Measurements from ENCODE around the gene LYZL4. TPM values are rescaled to one million over a fixed set of nuclear protein-coding genes. Genes with fewer than 3 reads are reported as not detected.

LYZL4 gene
- total and polyA plus RNA-seq, 3 donors from 2014 or later: 15.2 to 77.2 (median 28.7) TPM

DNA sequence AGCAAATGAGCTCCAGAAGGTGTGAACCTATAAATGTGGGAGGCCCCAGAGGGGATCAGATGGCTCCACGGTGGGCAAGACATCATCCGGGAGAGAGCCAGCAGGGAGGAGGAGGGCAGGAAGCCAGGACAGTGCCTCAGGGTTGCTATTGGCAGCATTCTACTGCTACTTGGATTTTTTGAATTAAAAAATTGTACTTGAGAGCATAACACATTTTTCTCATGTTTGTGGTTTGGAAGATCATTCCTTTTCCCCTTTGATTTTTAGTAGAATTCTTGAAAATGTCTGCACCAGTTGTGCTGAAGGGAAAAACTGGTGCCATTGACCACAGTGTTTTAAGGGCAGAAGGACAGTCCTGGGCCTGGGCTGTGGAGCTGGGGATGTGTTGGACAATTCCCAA is 59.2 kb downstream of the LYZL4 start:
- TF ChIP-seq, protein P1, sequence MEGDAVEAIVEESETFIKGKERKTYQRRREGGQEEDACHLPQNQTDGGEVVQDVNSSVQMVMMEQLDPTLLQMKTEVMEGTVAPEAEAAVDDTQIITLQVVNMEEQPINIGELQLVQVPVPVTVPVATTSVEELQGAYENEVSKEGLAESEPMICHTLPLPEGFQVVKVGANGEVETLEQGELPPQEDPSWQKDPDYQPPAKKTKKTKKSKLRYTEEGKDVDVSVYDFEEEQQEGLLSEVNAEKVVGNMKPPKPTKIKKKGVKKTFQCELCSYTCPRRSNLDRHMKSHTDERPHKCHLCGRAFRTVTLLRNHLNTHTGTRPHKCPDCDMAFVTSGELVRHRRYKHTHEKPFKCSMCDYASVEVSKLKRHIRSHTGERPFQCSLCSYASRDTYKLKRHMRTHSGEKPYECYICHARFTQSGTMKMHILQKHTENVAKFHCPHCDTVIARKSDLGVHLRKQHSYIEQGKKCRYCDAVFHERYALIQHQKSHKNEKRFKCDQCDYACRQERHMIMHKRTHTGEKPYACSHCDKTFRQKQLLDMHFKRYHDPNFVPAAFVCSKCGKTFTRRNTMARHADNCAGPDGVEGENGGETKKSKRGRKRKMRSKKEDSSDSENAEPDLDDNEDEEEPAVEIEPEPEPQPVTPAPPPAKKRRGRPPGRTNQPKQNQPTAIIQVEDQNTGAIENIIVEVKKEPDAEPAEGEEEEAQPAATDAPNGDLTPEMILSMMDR (IDR thresholded peaks at IDR 0.05): no peak
- TF ChIP-seq POLR2A (IDR thresholded peaks at IDR 0.05): no peak
- DNase-seq: no peak
- Histone ChIP-seq H3K9me3 (no peaks in the 10 kb centered on the region), H3K36me3 (ENCODE audit: low read depth, missing control alignments) (no peaks in the 10 kb centered on the region), H3K27ac (no peak overlapping the region), H3K4me3 (no peak overlapping the region), H3K4me1 (no peaks in the 10 kb centered on the region), H3K27me3 (no peaks in the 10 kb centered on the region)
- WGBS, 2 donors: 38 to 39% methylated on average over 2 of the region's 2 CpGs
- intact Hi-C loops (cut with DNase I; ENCODE audit: low total_unique reads): no loop called here

DNA sequence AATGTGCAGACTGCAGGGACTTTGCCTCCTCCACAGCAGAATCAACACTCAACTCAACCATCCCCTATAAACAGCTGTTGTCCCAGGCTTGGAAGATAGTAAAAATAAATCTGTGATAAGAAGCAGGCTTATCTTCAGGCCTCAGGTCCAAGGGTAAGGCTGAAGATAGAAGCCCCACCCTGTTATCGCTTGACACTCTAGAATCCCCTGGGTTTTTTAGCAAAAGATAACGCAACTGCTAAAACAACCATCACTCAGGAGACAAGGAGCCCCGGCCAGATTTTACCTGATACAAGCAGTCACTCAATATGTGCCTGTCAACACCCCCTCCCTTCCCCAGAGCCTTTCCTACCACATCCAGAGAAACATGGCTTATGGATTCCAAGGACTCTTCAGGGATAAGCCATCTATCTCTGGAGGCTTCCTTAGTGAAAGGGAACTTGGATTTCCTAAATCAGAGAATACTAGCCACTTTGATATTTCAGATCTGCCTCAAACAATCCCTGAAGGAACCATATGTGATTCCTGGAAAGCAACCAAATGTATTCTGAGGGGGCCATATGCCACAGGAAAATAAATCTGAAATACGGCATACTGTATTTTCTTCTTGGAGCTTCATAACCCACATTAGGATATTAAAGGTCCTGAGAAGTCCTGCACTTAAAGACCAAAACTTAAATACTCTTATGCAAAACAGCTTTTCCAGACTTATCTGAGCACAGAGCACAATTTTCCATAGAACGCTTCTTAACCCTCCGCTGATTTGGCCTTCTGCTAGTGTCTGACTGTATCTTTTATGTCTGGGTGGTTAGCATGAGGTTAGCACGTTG is 60.4 kb downstream of the LYZL4 start:
- intact Hi-C loops (cut with DNase I; ENCODE audit: low total_unique reads): no loop called here
- TF ChIP-seq, protein P1 (IDR thresholded peaks at IDR 0.05): no peak
- TF ChIP-seq POLR2A (IDR thresholded peaks at IDR 0.05): no peak
- DNase-seq: no peak

DNA sequence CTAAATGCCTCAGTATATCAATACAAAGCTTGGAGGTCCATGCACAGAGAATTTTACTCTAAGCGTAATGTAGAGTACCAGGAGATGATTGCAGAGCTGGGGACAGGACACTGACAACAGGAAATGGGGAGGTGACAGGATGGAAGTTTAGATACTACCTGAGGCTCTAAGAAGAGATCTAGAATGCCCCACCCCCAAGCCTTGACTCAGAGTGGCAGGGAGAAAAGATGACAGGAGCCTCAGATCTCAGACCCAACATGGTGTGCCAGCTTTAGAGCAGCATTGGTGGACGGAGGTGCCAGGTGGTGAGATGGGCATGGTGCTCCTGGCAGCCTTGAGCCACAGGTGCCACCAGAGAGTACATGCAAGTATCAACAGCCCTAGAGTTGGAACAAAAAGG is 62.5 kb downstream of the LYZL4 start:
- intact Hi-C loops (cut with DNase I; ENCODE audit: low total_unique reads): no loop called here

More for the DNA sequence above, 60.4 kb downstream of the LYZL4 start:
- Histone ChIP-seq H3K9me3 (no peaks in the 10 kb centered on the region), H3K4me3 (no peak overlapping the region), H3K4me1 (no peaks in the 10 kb centered on the region), H3K36me3 (ENCODE audit: low read depth, missing control alignments) (no peaks in the 10 kb centered on the region), H3K27ac (no peak overlapping the region), H3K27me3 (no peaks in the 10 kb centered on the region)
- WGBS, 2 donors: 71 to 81% methylated on average over 7 of the region's 7 CpGs

More for the DNA sequence above, 62.5 kb downstream of the LYZL4 start:
- Histone ChIP-seq H3K9me3 (no peaks in the 10 kb centered on the region), H3K4me1 (no peaks in the 10 kb centered on the region), H3K27ac (no peak overlapping the region), H3K4me3 (no peak overlapping the region), H3K36me3 (ENCODE audit: low read depth, missing control alignments) (no peaks in the 10 kb centered on the region), H3K27me3 (no peaks in the 10 kb centered on the region)
- 96% methylated on average over 2 of the region's 2 CpGs for WGBS, 2 donors
- no peak for DNase-seq
- TF ChIP-seq POLR2A (IDR thresholded peaks at IDR 0.05): no peak
- TF ChIP-seq, protein P1 (IDR thresholded peaks at IDR 0.05): no peak

Other genes with a start within 250 kb of the LYZL4 start
- 1 to 10 TPM; 1.4 to 3.7 TPM for gene CCK, start 144.4 kb downstream of the LYZL4 start, total RNA-seq
- gene CCK, start 144.4 kb downstream of the LYZL4 start, polyA plus RNA-seq (ENCODE audit: insufficient read depth, low read depth, low replicate concordance): 0.69 TPM
- 10 to 100 TPM in 1 of 2 donors, 1 to 10 TPM in 1; 4.6 to 10.2 TPM for gene VIPR1, start 92.0 kb upstream of the LYZL4 start, total RNA-seq
- 3.4 TPM for gene VIPR1, start 92.0 kb upstream of the LYZL4 start, polyA plus RNA-seq (ENCODE audit: insufficient read depth, low read depth, low replicate concordance)
- gene SEC22C, start 171.4 kb upstream of the LYZL4 start, total RNA-seq: 10 to 100 TPM; 61.0 to 66.0 TPM
- 86.3 TPM for gene SEC22C, start 171.4 kb upstream of the LYZL4 start, polyA plus RNA-seq (ENCODE audit: insufficient read depth, low read depth, low replicate concordance)
- 10 to 100 TPM; 12.9 to 18.4 TPM for gene SS18L2, start 180.2 kb upstream of the LYZL4 start, total RNA-seq
- 15.6 TPM for gene SS18L2, start 180.2 kb upstream of the LYZL4 start, polyA plus RNA-seq (ENCODE audit: insufficient read depth, low read depth, low replicate concordance)
- gene NKTR, start 190.1 kb upstream of the LYZL4 start, total RNA-seq: 100 to 1,000 TPM; 175 to 203 TPM
- gene NKTR, start 190.1 kb upstream of the LYZL4 start, polyA plus RNA-seq (ENCODE audit: insufficient read depth, low read depth, low replicate concordance): 42.2 TPM
- gene ZBTB47, start 243.1 kb upstream of the LYZL4 start, total RNA-seq: 10 to 100 TPM; 16.7 to 22.8 TPM
- gene ZBTB47, start 243.1 kb upstream of the LYZL4 start, polyA plus RNA-seq (ENCODE audit: insufficient read depth, low read depth, low replicate concordance): 18.1 TPM